Tongue (tissue), 2 donors: ENCODE results near the gene ALG12. TPM values are rescaled to one million over a fixed set of nuclear protein-coding genes. Genes with fewer than 3 reads are reported as not detected.
A peak's percentile ranks its signal among the peaks of the same experiment; 100 is the strongest.

Source experiments
- DNase-seq: peaks from one replicate; pipeline ENCODE4 v3.0.0-alpha.2; 2015
- total RNA-seq: library from RNA; depleted of rRNA; stranded (reverse); fragments of >200 nt; gene quantifications from one replicate; pipeline ENCODE4 v1.2.3, GENCODE V29; 2014

The ALG12 gene
- total RNA-seq, result 10.3 TPM

DNA sequence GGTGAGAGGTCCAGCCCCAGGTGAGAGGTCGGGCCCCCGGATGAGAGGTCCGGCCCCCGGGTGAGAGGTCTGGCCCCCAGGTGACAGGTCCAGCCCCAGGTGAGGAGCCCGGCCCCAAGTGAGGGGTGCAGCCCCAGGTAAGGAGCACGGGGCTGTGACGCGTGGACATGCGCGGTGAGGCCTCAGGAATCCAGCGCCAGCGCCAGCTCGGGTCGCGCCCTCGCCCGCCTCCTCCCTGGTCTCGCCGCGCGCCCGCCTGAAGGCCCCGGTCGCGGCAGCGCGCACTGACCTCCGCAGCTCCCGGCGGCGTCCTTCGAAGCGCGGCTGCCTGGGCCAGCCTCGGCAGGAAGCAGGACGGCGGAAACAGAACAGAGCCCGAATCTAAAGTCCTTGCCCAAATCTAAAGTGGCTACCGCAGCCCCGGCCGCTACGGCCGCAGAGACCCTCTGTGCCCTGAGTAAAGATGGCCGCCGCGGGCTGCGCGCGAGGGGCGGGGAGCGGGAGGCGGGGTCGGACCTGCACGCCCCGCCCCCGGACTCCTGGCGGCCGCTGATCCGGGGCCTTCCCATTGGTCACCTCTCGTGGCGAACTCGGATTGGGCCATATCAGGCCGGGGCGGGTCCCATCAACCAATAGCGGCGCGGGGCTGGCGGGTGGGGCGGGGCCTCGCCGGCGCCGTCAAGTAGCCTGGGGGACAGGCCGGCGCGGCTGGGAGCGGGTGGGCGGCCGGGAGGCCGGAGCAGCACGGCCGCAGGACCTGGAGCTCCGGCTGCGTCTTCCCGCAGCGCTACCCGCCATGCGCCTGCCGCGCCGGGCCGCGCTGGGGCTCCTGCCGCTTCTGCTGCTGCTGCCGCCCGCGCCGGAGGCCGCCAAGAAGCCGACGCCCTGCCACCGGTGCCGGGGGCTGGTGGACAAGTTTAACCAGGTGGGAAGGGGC lies at the start of gene ALG12, which contains the start of gene CRELD2:
Gene ALG12 (minus strand): TSS at position 465 of the 937 bp plus-strand sequence. CDS start 4,673 bp downstream, outside the sequence.
Gene CRELD2 (plus strand): TSS at position 661 of the 937 bp plus-strand sequence. CDS start 136 bp downstream, at position 797.
- DNase-seq, result peak; percentile 99

DNA sequence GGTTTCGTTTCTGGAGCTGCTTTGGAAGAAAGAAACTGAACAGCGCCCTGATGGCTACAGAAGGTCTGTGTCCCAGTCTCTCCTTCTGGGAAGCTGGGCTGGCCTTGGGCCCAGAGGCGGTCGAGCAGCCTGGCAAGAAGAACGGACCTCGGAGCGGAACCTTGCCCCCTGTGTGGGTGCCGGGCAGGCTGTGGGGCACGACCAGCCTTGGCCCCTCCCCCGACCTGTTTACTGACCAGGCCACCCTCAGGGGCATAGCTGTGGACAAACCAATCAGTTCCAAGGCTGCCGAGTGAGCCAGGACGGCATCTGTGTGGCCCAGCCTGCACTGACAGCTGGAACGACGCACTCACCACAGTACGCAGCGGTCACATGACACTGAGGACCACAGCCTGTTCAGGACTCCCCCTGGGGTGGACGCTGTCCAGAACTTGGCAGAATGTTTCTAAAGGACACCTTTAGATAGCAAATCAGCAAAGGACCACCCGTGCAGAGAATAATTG lies 49.5 kb upstream of the ALG12 start:
- DNase-seq, result peak; percentile 69

DNA sequence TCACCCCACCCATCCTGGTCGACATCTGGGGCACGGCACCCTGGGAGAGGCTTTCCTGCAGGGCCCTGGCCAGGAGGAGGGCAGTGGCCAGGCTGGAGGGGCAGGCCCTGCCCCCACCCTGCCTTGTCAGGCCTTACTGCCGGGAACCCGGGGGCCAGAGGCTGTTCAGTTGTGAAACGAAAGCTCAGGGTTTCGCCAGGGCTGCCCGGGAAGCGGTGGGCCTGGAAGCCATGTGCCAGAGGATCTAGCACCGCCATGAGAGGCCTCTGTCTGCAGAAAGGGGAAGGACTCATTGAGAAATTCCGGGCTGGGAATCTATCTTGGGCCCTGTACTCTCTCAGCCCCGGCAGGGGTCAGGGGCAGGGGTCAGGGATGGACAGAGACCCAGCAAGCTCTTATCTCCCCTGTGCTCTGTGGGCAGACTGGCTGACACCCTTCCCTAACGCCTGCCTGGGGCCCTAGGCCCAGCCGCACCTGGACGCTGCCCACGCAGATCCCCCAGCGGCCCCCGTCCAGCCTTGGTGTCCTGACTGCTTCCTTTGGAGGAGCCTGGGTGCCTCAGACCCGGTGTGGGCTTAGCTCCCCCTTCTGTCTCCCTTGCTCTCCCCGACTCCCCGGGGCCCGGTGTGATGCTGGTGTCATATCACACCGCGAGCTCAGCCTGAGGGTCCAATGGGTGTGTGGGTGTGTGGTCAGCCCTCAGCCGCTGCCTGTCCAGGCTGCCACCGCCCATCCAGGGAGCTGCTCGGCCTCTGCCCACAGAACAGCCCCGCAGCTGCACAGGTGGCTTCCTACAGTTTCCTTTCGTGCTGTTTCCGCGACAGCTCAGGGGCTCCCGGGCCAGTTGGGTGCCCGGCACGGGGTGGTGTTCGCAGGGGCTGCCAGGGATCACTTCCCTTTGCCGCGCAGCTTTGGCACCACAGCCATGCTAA lies 48.8 kb upstream of the ALG12 start:
- no peak for DNase-seq

DNA sequence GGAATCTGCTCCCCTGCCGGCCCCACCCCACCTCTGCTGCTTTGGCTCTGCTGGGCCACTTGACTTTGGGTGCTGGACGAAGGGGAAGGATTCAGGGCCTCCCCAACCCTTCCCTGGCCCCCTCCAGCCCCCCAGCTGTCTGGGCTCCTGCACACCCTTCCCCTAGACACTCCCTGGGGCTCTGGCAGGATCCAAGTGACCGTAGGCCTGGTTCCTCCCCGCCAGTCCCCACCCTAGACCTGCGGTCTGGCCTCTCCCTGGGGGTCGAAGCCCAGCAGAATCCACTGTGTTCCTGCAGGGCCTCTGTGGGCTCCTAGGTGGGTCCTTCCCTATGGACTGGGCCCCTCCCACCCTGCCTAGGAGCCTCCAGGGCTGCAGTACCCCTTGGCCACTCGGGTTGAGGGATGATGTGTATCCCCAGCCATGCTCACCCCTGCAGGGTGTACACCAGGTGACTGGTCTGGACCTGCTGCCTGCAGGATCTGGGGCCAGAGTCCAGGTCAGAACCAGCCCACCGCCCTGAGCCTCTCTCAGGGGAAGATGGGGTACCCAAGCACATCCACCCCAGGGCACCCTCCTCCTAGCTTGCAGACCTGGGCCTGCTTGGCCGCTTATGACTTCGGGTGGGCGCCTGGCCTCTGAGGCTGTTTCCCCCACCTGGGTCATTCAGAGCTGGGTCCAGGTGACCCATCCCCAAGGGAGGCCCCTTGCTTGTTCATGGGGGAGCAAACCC lies 48.0 kb upstream of the ALG12 start:
- DNase-seq, result no peak

DNA sequence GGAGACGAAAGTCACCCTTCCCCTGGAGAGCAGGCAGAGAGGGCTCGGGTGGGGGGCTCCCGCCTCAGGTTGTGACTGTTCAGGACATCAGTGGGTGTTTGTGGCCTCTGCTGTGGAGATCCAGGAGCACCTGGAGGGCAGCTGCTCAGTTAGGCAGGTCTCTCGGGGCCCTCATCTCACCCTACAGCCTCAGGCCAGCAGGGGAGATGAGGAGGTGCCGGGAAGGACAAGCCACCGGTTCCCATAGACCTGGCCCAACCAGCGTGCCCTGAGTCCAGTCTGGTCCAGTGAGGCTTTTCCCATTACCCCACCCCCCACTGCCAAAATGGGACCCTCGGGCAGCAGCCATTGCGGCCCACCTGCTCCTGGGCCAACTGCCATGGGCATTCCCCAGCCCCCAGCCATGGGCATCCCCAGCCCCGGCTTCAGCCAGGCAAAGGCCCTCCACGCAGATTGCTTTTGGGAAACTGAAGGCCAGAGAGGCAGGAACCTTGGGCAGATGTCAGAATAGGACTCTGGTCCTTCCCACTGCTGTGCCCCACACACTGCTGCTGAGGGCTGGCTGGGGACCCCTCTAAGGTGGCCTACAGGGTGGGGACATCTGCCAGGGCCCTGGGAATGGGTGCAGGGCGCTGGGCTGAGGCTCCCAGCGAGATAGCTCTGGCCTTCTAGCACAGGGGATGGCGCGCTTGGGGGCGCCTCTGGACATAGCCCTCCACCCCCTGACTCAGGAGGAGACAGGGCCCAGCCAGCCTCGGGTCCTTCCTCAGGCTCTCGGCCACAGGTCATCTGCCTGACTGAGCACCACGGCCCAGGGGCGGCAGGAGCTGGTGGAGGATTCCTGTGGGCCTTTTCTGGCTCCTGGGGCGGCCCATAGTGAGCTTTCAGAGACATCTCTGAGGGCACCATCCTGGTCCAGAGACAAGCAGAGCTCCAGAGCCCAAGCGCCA lies 47.1 kb upstream of the ALG12 start:
- DNase-seq, result no peak

DNA sequence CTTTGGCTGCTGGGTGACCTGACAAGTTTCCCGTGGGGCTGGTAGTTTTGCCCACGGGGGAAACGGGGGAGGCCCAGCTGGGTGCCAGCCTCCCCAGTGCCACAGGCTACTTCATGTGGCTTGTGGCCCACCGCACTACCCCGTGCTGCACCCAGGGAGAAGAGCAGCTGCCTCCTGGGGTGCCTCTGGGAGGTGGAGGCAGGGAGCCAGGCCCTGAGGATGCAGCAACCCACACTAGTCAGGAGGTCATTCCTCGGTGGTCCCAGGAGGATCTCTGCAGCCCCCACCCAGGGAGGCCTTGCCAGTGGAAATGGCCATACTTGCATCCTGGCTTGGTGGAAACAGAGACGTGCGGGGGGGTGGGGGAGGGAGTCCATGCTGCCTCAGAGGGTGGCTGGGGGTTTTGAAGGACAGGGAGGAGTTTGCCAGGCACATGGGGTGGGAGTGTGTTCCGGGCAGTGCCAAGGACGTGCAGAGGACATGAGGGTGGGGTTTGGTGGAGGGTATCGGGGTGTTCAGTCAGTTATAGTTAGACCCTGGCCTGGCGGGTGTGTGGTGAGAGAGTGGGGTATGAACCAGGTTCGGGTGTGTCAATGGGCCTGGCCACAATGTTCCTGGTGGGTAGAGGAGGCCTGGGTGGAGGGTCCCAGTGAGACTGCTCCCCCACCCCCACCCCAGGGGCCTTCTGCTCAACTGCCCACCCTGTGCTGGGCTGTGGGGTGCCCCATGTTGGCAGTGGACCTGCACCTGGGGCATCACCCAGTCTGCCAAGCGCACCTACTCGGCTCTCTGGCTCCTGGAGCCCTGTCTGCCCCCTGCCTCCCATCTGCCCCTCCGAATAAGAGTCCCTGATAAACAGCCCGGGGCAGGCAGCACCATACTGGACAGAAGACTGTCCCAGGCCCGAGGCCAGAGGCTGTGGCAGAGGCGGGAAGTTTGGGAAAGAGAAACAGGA lies 46.2 kb upstream of the ALG12 start:
- DNase-seq, result no peak

DNA sequence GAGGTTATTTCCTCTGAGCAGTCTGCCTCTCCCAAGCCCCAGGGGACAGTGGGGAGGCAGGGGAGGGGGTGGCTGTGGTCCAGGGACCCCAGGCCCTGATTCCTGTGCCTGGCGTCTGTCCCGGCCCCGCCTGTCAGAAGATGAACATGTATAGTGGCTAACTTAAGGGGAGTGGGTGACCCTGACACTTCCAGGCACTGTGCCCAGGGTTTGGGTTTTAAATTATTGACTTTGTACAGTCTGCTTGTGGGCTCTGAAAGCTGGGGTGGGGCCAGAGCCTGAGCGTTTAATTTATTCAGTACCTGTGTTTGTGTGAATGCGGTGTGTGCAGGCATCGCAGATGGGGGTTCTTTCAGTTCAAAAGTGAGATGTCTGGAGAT lies 45.4 kb upstream of the ALG12 start:
- DNase-seq, result no peak

DNA sequence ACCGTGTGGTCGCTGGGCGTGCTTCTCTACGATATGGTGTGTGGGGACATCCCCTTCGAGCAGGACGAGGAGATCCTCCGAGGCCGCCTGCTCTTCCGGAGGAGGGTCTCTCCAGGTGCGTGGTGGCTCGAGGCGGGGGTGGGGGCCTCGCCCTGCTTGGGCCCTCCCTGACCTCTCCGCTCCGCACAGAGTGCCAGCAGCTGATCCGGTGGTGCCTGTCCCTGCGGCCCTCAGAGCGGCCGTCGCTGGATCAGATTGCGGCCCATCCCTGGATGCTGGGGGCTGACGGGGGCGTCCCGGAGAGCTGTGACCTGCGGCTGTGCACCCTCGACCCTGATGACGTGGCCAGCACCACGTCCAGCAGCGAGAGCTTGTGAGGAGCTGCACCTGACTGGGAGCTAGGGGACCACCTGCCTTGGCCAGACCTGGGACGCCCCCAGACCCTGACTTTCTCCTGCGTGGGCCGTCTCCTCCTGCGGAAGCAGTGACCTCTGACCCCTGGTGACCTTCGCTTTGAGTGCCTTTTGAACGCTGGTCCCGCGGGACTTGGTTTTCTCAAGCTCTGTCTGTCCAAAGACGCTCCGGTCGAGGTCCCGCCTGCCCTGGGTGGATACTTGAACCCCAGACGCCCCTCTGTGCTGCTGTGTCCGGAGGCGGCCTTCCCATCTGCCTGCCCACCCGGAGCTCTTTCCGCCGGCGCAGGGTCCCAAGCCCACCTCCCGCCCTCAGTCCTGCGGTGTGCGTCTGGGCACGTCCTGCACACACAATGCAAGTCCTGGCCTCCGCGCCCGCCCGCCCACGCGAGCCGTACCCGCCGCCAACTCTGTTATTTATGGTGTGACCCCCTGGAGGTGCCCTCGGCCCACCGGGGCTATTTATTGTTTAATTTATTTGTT lies 44.8 kb upstream of the ALG12 start:
- no peak for DNase-seq

DNA sequence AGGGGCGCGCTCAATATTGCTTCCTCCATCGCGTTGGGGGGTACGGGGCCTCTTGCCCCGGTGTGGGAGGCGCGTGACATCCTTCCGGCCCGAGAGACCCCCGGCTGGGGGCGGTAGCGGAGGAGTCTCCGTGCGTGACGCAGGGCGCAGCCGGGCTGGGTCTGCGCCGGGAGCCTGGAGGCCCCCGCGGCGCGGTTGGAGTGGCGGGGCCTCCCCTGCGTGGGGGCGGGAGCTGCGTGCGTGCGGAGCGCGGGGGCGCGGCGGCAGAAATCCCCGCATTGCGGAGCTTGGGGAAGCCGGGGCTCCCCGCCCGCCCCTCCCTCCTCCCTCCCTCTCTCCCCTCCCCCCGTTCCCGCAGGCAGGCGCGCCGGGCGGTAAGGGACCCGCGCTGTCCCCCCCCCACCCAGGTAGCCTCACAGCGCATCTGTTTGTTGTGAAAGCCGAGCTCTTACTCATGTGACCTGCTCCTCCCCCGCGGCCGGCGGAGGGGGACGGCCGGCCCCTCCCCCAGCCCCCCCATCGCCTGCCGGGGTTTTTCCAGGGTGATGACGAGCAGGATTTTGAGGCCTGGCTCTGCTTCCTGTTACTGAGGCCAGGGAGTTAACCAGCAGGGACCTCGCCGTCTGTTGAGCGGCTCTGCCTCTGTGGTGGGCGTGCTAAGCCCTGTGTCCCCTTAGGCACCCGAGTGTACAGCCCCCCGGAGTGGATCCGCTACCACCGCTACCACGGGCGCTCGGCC lies 43.9 kb upstream of the ALG12 start:
- DNase-seq, result peak; percentile 87

DNA sequence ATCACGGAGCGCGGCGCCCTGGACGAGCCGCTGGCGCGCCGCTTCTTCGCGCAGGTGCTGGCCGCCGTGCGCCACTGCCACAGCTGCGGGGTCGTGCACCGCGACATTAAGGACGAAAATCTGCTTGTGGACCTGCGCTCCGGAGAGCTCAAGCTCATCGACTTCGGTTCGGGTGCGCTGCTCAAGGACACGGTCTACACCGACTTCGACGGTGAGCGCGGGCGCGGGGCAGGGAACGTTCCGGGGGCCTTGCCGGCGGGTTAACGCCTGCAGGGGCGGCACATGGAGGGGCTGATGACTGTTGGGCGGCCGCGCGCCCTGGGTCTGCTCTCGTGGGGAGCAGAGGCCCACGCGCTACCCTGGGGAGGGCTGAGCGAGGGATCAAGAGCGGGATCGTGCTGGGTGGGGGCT lies 43.4 kb upstream of the ALG12 start:
- no peak for DNase-seq

DNA sequence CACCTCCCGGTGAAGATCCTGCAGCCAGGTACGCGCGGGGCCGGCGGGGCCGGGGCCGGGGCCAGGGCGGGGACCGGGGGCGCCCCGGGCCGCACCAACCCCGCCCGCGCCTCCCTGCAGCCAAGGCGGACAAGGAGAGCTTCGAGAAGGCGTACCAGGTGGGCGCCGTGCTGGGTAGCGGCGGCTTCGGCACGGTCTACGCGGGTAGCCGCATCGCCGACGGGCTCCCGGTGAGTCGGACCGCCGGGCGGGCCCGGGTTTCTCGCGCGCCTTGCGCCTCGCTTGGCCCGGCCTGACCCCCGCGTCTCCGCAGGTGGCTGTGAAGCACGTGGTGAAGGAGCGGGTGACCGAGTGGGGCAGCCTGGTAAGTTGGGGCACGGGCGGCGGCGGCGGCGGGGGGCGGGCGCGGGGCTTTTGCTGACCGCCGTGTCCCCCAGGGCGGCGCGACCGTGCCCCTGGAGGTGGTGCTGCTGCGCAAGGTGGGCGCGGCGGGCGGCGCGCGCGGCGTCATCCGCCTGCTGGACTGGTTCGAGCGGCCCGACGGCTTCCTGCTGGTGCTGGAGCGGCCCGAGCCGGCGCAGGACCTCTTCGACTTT lies 42.9 kb upstream of the ALG12 start:
- no peak for DNase-seq

DNA sequence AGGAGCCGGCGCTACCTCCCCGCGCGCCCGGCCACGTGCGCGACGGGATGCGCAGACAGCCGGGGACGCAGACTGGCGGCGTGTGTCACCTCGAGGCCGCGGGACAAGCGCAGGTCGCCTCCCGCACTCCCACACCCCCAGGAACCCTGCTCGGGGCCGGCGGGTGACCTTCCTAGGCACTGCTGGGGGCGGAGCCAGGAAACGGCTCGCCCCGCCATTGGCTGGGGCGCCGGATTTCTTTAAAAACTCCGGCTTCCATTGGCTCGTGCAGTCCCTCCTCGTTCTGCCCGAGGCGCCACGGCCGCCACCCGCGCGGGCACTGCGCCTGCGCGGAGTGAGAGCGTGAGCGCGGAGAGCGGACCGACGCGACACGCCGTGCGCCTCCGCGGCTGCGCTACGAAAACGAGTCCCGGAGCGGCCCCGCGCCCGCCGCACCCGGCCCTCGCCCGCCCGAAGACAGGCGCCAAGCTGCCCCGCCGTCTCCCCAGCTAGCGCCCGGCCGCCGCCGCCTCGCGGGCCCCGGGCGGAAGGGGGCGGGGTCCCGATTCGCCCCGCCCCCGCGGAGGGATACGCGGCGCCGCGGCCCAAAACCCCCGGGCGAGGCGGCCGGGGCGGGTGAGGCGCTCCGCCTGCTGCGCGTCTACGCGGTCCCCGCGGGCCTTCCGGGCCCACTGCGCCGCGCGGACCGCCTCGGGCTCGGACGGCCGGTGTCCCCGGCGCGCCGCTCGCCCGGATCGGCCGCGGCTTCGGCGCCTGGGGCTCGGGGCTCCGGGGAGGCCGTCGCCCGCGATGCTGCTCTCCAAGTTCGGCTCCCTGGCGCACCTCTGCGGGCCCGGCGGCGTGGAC lies 42.1 kb upstream of the ALG12 start, which contains the start of gene PIM3:
Gene PIM3 (plus strand): TSS at position 614 of the 846 bp plus-strand sequence. CDS start 176 bp downstream, at position 790.
- peak; percentile 98 for DNase-seq

DNA sequence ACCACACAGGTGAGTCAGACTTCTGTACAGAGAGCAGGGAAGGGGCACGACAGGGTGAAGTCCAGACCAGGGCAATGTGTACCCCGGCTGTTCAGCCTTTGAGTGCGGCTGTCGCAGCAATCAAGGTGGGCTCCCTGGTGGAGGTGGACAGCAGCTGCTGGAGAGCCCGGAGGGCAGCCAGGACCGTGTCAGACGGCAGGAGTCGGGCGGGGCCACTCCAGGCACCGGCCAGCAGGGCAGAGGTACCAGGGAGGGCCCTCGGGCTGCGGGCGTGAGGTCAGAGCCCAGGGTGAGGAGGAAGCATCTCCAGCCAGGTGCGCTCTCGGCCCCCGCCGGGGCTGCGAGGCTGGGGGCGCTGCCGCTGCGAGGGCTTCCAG lies 41.5 kb upstream of the ALG12 start:
- DNase-seq, result no peak

DNA sequence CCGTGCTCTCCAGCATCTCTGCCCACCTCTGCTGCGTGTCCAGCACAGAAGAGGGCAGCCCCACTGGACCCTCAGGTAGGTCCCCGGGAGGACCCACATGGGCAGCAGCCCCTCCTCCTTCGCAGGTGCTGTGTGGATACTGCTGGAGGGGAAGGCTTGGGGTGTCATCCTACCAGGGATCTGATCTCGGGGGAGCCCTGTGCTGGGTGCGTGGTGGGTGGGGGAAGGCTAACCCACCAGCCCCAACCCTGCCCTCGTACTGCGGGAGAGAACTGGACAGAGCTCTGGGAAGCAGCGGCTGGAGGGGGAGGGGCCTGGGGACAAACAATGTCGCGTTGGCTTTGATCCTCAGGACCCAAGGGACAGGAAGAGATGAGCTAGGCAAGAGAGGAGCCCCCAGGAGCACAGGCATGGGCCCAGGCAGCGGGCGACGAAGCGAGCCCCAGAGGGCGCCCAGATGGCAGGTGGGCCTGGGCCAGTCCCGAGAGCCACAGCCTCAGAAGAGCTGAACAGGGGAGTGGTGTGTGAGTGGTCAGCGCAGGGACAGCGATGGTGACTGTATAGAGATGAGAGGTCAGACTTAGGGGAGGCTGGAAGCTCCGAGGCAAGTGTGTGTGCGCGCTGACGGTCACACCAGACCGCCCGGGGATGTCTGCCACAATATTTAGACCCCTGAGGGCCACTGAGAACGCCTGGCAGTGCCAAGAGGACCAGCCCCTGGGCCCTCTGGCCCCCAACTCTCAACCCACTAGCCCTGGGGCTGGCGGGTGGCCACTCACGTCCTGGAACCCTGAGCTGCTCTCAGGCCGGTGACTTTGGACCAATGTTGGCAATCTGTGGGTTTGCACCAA lies 40.9 kb upstream of the ALG12 start:
- DNase-seq, result no peak

DNA sequence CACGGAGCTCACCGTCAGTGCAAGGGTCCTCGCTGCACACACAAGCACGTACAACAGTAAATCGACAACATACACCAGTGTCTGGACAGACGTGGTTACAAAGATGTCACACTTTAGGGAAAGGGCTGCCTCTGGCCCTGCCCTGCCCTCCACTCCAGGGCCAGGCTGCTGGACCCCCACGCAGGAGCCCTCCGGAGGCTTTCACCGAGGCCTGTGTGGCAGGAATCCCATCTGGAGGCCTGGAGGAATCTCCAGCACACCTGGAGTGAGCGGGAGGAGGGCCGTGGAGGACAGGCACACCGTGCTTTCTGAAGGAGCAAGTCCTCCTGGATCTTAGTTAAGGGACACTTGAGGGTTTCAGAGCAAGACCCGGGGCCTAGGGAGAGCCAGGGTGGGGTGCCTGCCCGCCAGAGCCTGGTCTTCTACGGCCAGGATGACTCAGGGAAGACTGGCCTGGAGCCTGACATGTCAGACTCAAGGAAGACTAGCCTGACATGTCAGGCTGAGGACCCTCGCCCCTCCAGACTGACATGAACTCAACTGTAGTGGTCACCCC lies 40.2 kb upstream of the ALG12 start:
- no peak for DNase-seq
